ENCODE data around the gene ZNF530.

GRCh38 chr19:57576661-57577060 is 23.0 kb upstream of the ZNF530 start:
- TF ChIP-seq SPI1 (IDR thresholded peaks at IDR 0.05; ENCODE audit: low read depth, low read length) (no peak), POLR2A (IDR thresholded peaks at IDR 0.05; ENCODE audit: low read depth, low read length) (no peak), POLR2AphosphoS5 (IDR thresholded peaks at IDR 0.05; ENCODE audit: low read depth, low read length) (no peak)

Data from GM12891 (cell line).